ENCODE measurements around the gene RAB3D.
"Not testable (repeated sequence)": the region's sequence is repeated elsewhere in the genome, so short reads cannot be mapped to it uniquely, and the experiment has no call there.

Gene RAB3D

GRCh38 chr19:11339254-11340098, at the start of gene RAB3D:
RAB3D (minus strand) TSS chr19:11339657; CDS start chr19:11337399, 2,258 bp downstream.
- DNase-seq: peak; percentile 21

DNA sequence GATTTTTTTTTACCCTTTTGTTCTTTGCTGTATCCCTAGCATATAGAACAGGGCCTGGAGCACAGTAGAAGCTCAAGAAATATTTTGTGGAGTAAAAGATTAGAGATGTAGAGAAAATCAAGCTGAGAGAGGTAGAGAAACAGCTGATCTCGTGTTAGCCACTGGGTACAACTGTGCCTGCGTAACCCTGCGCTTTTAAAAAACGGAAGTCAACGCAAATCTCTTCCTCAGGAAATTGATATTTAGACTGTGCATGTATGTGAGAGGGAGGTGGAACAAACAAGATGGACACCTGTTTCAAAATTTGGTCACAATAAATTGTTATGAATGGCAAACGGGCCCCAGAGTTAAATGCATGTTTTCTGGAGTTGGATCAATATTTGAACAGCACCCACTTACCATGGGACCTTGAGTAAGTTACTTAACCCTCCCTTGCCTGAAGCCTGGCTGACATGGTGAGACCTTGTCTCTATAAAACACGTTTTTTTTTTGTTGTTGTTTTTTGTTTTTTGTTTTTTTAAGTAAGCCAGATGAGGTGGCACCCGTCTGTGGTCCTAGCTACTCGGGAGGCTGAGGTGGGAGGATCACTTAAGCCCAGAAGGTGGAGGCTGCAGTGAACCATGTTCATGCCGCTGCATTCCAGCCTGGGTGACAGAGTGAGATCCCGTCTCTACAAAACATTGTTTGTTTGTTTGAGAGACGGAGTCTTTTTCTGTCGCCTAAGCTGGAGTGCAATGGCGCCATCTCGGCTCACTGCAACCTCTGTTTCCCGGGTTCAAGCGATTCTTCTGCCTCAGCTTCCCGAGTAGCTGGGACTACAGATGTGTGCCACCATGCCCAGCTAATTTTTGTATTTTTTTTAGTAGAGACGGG, 47.9 kb upstream of the RAB3D start:
- DNase-seq: no peak

GRCh38 chr19:11384778-11385129, 45.3 kb upstream of the RAB3D start:
- no peak for DNase-seq

- DNase-seq: no peak
These were observed 44.2 kb upstream of the RAB3D start for GRCh38 chr19:11383706-11384048.

GRCh38 chr19:11382898-11383705, 43.6 kb upstream of the RAB3D start:
- no peak for DNase-seq

DNA sequence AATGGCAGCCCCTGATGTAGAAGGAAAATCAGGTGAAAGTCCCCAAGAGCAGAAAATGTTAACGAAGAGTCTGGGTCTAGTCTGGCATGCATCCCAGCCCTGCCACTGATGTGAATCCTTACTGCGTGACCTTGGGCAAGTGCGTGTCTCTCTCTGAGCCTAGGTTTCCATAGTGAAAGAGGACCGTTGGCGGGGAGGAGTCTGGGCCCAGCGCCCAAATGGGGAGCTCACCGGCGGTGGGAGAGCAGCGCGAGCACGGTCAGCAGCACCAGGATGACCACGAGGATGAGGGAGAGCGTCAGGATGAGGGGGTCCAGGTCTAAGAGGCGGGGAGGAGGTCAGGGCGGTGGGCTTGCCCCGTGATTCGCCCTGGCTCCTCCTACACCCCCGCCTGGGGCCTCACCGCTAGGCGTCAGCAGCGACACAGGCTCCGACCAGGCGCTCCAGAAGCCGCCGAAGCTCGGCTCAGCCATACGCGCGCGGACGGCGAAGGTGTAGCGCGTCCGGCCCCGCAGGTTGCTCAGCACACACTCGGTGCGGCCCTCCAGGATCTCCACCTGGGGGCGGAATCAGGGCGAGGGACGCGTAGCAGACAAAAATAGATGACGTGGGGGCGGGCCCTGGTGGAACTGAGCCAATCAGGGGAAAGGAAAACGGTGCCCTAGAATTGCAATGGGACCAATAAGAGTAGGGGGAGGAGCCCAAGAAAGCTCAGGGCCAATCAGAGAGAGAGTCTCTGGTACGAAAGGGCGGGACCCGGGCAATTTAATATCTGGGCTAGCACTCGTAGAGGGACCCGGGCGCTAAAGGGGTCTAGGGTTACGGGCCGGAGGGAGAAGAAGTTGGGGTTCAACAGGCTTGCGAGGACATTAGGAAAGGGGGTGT, 41.4 kb upstream of the RAB3D start:
- DNase-seq: peak; percentile 81

GRCh38 chr19:11379857-11380350, 40.4 kb upstream of the RAB3D start:
- DNase-seq: no peak

GRCh38 chr19:11379269-11379845, 39.9 kb upstream of the RAB3D start:
- DNase-seq: not testable (repeated sequence)

GRCh38 chr19:11378319-11379189, 39.1 kb upstream of the RAB3D start:
- no peak for DNase-seq

GRCh38 chr19:11377756-11378155, 38.3 kb upstream of the RAB3D start:
- DNase-seq: no peak

GRCh38 chr19:11377237-11377636, 37.8 kb upstream of the RAB3D start:
- DNase-seq: no peak

- no peak for DNase-seq
These were observed 35.9 kb upstream of the RAB3D start for GRCh38 chr19:11375143-11375948.

DNA sequence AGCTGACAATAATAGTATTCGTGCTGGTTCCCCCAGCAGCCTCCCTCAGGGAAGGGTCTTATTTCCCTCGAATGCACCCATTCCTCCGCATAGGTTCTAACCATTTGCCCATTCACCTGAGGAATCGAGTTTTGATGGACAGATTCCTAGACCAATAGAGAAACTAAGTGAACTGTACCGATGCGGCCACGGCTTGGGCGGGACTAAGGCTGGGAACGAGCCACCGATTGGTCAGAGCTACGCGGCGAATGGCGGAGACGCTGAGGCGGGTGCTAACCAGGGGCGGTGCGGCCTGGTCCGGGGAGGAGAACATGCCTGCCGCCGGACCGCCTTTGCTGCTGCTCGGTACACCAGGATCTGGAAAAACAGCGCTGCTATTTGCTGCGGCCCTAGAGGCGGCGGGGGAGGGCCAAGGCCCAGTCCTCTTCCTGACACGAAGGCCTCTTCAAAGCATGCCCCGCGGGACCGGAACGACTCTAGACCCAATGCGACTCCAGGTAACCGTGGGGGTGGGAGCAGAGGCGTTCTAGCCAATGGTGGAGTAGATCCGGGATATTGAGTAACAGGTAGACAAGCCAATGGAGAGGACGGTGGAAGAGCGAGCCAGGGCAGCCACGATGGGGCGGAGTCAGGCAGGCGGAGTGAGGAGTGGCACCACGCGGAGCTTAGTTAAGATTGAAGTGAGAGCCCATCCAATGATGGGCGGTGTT, 35.1 kb upstream of the RAB3D start, which contains the start of gene SWSAP1:
TSS of gene SWSAP1 (plus strand) at position 234 of the 710 bp plus-strand sequence. CDS start at position 249, 15 bp downstream.
- peak; percentile 98 for DNase-seq

DNA sequence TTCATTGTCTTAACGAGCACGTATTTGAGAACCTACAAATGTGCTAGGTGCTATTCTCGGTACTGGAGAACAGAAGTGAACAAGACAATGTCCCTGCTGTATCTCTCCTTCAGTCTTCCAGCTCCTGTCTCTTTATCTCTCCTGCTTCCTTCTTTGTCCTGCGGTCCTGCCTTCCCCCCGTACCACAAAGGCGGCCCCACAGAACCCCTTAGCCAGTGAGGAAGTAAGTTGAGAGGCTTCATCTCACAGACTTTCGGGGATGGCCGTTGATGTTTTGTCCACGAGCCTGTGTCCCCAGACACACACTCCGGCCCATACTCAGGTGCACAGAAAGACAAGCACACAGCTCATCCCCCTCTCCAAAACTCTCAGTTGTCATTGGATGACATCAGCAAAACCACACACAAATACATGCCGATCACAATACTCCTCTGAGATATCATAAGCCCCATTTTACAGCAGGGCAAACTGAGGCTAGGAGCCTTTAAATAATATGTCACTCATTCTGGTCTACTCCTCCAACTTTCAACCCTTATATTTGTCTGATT, 34.5 kb upstream of the RAB3D start:
- no peak for DNase-seq

- DNase-seq: no peak
These were observed 33.9 kb upstream of the RAB3D start for GRCh38 chr19:11373166-11373884.

DNA sequence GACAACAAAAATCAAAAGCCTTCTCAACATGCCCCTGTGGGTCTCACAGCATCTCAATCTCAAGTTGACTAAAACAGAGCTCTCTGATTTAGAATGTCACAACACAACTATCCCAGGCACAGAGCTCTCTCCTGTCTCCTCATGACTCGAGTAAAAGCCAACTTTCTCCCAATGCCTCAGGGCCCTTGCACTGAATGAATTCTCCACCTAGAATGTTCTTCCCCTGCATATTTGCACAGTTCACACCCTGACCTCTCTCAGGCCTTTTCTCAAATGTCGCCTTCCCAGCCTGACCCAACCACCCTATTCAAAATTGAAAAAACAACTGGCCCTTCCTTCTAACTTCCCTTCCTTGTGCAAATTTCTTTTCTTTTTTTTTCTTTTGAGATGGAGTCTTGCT, 31.3 kb upstream of the RAB3D start:
- no peak for DNase-seq

DNA sequence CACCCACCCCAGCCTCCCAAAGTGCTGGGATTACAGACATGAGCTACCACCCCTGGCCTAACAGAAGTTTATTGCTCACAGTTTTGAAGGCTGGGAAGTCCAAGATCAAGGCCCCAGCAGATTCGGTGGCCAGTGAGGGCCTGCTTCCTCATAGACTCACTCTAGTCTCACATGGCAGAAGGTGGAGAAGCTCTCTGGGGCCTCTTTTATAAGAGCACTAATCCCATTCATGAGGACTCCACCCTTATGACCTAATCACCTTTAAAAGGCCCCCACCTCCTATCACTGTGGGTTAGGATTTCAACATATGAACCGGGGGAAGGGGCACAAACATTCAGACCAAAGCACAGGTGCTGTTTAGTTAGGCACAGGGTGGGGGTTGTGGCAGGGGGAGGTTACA, 28.1 kb upstream of the RAB3D start:
- no peak for DNase-seq
